GM19452 (cell line): ENCODE measurements around the gene ICAM1.
"Not testable (repeated sequence)": the region's sequence is repeated elsewhere in the genome, so short reads cannot be mapped to it uniquely, and the experiment has no call there.

Experiments used
- ATAC-seq: cut with Tn5 transposase; IDR thresholded peaks from one replicate; pipeline ENCODE4 v1.9.1; 2021; ENCODE audit not compliant: unreplicated experiment

Gene ICAM1

GRCh38 chr19:10274589-10274988, 3.7 kb downstream of the ICAM1 start:
- ATAC-seq, result no peak

- no peak for ATAC-seq
Observed at GRCh38 chr19:10277795-10278589, 7.1 kb downstream of the ICAM1 start.

GRCh38 chr19:10278935-10279334, 8.0 kb downstream of the ICAM1 start:
- no peak for ATAC-seq

GRCh38 chr19:10279737-10280442, 9.0 kb downstream of the ICAM1 start:
- ATAC-seq, result no peak

- ATAC-seq, result not testable (repeated sequence)
Observed at GRCh38 chr19:10282043-10282442, 11.1 kb downstream of the ICAM1 start.

- no peak for ATAC-seq
Observed at GRCh38 chr19:10283301-10284064, 12.6 kb downstream of the ICAM1 start.

- ATAC-seq, result no peak
Observed at GRCh38 chr19:10284065-10284959, 13.4 kb downstream of the ICAM1 start.

- ATAC-seq, result no peak
Observed at GRCh38 chr19:10284960-10285278, 14.0 kb downstream of the ICAM1 start.

GRCh38 chr19:10285393-10285792, 14.5 kb downstream of the ICAM1 start:
- no peak for ATAC-seq

- ATAC-seq, result no peak
Observed at GRCh38 chr19:10286803-10287737, 16.1 kb downstream of the ICAM1 start, which contains the start of gene ICAM4. Gene ICAM4, plus strand, starts transcription at chr19:10286955. Its CDS starts 58 bp downstream, at chr19:10287013.

- ATAC-seq, result no peak
Observed at GRCh38 chr19:10288662-10289166, 17.8 kb downstream of the ICAM1 start.

- ATAC-seq, result no peak
Observed at GRCh38 chr19:10289167-10289835, 18.4 kb downstream of the ICAM1 start.

GRCh38 chr19:10289836-10290356, 19.0 kb downstream of the ICAM1 start, which contains the start of gene ICAM5:
Gene ICAM5, plus strand, starts transcription at chr19:10289952. Its CDS starts 92 bp downstream, at chr19:10290044.
- no peak for ATAC-seq

- ATAC-seq, result no peak
Observed at GRCh38 chr19:10290357-10290875, 19.5 kb downstream of the ICAM1 start.

- no peak for ATAC-seq
Observed at GRCh38 chr19:10290876-10291553, 20.1 kb downstream of the ICAM1 start.

GRCh38 chr19:10291554-10292205, 20.8 kb downstream of the ICAM1 start:
- no peak for ATAC-seq

GRCh38 chr19:10292206-10292788, 21.4 kb downstream of the ICAM1 start:
- no peak for ATAC-seq
